DND-41 (cell line): Measurements from ENCODE around the gene FITM1.

Experiments
- EZH2 ChIP-seq: IDR thresholded peaks from 3 replicates; pipeline ENCODE4 v1.6.1; 2012; ENCODE audit warnings: borderline replicate concordance, low read depth, mild to moderate bottlenecking, moderate library complexity, low read length, inconsistent platforms; ENCODE audit not compliant: severe bottlenecking
- TF ChIP-seq, protein P1 (sequence below): IDR thresholded peaks from 2 replicates; pipeline ENCODE4 v1.5.1; 2012; ENCODE audit warnings: borderline replicate concordance, low read length, moderate library complexity, mild to moderate bottlenecking; ENCODE audit not compliant: poor library complexity, severe bottlenecking; ENCODE audit errors: extremely low read depth

DNA sequence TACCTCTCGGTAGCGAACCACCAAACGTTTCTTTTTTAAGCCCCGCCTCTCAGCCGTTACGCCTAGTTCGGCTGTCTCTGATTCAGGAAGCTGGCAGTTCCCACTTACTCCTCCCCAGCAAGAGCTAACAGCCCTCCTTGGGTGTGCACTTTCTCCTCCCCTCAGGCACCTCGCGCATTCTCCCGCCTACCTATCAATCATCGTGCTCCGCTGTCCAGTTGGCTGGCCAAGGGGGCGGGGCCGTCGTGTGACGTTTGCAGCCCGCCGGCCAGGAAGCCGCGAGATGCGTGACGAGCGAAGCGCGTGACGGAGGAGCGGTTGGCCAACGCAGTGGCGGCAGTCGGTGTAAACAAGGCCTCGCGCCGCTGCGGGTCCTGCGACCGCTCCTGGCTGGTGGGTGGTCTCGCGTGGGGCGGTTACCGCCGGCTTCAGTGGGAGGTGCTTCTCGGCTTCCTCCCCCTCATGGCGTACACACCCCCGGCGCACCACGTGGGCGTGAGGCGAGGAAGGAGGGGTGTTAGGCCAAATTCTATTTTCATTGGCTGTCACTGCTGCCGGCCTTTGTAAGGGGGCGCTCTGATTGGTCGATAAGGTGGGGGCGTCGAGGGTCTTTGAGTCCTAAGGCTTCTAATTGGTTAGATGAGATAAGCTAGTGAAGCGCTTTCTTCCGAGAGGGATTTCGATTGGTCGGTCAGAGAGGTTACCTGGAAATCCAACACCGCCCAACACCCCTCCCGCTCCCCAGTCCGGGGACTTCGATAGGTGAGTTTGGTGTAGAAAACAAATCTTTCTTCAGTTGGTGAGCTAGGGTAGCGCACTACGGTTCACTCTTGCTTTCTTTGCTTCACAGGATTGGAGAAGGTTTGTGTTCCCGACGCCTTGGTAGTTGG lies 15.7 kb upstream of the FITM1 start, which contains the start of the genes DCAF11 and NRL:
- TF ChIP-seq, protein P1, sequence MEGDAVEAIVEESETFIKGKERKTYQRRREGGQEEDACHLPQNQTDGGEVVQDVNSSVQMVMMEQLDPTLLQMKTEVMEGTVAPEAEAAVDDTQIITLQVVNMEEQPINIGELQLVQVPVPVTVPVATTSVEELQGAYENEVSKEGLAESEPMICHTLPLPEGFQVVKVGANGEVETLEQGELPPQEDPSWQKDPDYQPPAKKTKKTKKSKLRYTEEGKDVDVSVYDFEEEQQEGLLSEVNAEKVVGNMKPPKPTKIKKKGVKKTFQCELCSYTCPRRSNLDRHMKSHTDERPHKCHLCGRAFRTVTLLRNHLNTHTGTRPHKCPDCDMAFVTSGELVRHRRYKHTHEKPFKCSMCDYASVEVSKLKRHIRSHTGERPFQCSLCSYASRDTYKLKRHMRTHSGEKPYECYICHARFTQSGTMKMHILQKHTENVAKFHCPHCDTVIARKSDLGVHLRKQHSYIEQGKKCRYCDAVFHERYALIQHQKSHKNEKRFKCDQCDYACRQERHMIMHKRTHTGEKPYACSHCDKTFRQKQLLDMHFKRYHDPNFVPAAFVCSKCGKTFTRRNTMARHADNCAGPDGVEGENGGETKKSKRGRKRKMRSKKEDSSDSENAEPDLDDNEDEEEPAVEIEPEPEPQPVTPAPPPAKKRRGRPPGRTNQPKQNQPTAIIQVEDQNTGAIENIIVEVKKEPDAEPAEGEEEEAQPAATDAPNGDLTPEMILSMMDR = no peak
- TF ChIP-seq EZH2 = no peak
